Kidney epithelial cell (primary cell): ENCODE measurements around the gene TACR2. TPM values are rescaled to one million over a fixed set of nuclear protein-coding genes. Genes with fewer than 3 reads are reported as not detected.

Experiments
- DNase-seq: peaks from one replicate; pipeline ENCODE4 v3.0.0-alpha.2; 2010; ENCODE audit warnings: low read depth
- H3K27me3 ChIP-seq: 2 replicates; pipeline ENCODE4 v1.6.0; 2011; ENCODE audit warnings: low read length; ENCODE audit not compliant: control insufficient read depth, insufficient read depth
- H3K36me3 ChIP-seq: 2 replicates; pipeline ENCODE4 v1.5.1; 2011; ENCODE audit warnings: low read length; ENCODE audit not compliant: control insufficient read depth, insufficient read depth
- H3K4me3 ChIP-seq: 2 replicates; pipeline ENCODE4 v1.5.1; 2011; ENCODE audit warnings: low read depth, mild to moderate bottlenecking, control low read depth, low read length
- total RNA-seq: library from RNA; depleted of rRNA; stranded (reverse); fragments of >200 nt; gene quantifications from 2 replicates; pipeline ENCODE4 v1.2.3, GENCODE V29; 2015
- TF ChIP-seq, protein P1 (sequence below): IDR thresholded peaks from 2 replicates; pipeline ENCODE4 v1.5.1; 2011; ENCODE audit warnings: mild to moderate bottlenecking, moderate library complexity, low read length, control low read depth, inconsistent platforms; ENCODE audit not compliant: insufficient read depth, poor library complexity, severe bottlenecking

Gene TACR2
- total RNA-seq, 1 donor from 2014 or later: not detected

DNA sequence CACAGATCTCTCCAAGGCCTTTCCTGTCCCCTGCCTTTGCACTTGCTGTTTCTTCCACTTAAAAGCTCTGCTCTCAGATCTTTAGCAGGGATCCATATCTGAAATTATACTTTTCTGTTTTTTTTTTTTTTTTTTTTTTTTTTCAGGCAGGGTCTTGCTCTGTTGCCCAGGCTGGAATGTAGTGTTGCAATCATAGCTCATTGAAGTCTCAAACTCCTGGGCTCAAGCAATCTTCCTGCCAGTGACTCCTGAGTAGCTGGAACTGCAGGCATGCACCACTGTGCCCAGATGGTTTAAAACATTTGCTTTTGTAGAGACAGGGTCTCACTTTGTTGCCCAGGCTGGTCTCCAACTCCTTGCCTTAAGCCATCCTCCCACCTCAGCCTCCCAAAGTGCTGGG is 29.5 kb upstream of the TACR2 start:
- no peak overlapping the region for H3K4me3 ChIP-seq
- no peak for DNase-seq
- no peaks in the 10 kb centered on the region for H3K36me3 ChIP-seq
- TF ChIP-seq, protein P1, sequence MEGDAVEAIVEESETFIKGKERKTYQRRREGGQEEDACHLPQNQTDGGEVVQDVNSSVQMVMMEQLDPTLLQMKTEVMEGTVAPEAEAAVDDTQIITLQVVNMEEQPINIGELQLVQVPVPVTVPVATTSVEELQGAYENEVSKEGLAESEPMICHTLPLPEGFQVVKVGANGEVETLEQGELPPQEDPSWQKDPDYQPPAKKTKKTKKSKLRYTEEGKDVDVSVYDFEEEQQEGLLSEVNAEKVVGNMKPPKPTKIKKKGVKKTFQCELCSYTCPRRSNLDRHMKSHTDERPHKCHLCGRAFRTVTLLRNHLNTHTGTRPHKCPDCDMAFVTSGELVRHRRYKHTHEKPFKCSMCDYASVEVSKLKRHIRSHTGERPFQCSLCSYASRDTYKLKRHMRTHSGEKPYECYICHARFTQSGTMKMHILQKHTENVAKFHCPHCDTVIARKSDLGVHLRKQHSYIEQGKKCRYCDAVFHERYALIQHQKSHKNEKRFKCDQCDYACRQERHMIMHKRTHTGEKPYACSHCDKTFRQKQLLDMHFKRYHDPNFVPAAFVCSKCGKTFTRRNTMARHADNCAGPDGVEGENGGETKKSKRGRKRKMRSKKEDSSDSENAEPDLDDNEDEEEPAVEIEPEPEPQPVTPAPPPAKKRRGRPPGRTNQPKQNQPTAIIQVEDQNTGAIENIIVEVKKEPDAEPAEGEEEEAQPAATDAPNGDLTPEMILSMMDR: no peak
- no peaks in the 10 kb centered on the region for H3K27me3 ChIP-seq

DNA sequence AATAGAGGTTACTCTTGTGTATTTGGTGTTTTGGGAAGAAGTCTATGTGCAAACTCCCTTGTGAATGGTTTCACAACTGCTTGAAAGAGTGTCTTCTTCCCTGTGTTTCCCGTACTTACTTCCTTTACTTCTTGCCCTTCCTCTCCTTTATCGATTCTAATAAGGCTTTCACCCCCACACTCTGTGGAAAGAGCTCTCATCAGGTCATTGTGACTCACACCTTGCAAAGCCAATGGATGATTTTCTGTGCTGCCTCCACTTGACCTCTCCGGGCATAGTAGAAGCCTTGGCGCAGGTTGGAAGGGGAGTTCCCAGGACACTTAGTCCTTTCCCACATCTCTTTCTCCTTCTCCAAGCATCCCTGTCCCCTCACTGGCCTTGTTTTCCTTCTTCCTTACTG is 28.3 kb upstream of the TACR2 start:
- H3K36me3 ChIP-seq: no peaks in the 10 kb centered on the region
- H3K4me3 ChIP-seq: no peak overlapping the region
- H3K27me3 ChIP-seq: no peaks in the 10 kb centered on the region
- no peak for DNase-seq
- TF ChIP-seq, protein P1: no peak

DNA sequence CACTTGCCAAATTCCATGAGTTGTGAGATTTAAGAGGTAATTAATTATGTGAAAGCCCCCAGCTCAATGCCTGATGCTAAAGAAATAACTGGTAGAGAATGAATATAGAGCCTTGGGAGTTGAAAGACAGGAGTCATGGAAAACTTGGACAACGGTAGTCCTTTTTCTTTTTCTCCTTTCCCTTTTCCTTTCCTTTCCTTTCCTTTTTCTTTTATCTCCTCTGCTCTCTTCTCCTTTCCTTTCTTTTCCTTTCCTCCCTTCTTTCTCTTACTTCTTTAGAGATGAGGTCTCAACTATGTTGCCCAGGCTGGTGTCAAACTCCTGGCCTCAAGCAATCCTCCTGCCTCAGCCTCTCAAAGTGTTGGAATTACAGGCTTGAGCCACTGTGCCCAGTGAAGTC is 26.6 kb upstream of the TACR2 start:
- Histone ChIP-seq H3K36me3 (no peaks in the 10 kb centered on the region), H3K4me3 (no peak overlapping the region), H3K27me3 (no peaks in the 10 kb centered on the region)
- no peak for DNase-seq
- TF ChIP-seq, protein P1: no peak

DNA sequence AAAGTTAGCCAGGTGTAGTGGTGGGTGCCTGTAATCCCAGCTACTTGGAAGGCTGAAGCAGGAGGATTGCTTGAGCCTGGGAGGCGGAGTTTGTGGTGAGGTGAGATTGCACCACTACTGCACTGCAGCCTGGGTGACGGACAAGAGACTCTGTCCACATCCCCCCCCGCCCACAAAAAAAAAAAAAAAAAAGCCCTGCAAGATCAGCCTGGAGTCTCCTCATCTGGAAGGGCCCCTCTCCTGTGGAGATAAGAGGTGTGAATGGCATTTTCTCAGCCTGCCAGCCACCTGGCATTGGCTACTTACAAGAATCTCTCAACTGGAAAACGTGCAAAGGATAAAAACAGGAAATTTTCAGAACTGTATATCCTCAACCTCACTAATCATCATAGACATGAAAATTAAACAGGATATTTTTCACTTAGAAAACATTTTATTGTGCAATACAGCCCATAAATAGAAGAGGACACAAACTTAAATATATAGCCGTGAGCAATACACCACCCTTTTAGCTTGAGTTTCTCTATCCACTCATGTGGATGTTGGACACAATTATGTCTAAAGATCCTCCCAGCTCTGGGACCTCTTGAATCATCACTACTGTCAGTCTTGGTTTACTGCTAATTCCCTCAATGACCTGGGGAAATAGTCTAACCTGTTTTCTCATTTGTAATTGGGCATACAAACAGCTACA is 23.2 kb upstream of the TACR2 start:
- Histone ChIP-seq H3K36me3 (no peaks in the 10 kb centered on the region), H3K27me3 (no peaks in the 10 kb centered on the region), H3K4me3 (no peak overlapping the region)
- TF ChIP-seq, protein P1: no peak
- DNase-seq: no peak

DNA sequence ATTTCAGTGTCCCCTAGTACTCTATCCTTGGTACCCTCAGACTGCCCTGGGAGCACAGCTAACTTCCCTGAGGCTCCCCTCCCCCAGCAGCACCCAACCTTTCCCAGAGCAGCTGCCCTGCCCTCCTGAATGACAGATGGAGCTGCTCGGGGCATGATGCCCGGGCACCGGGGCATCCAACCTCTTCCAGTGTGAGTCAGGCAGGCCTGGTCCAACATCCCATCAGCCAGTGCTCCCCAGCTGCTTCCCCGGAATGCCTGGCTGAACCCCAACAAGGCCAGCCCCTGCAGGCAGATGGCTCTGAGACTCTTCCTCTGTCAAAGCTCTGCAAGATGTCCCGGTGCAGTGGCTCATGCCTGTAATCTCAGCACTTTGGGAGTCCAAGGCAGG is 22.6 kb upstream of the TACR2 start:
- Histone ChIP-seq H3K4me3 (no peak overlapping the region), H3K27me3 (no peaks in the 10 kb centered on the region), H3K36me3 (no peaks in the 10 kb centered on the region)
- DNase-seq: no peak
- TF ChIP-seq, protein P1: no peak
